Activated T-cell treated with anti-CD3 and anti-CD28 coated beads, Interleukin-2, amount 50 U/mL, for 24 hours (primary cell): ENCODE results near the gene MS4A1.
"Not testable (repeated sequence)": the region's sequence is repeated elsewhere in the genome, so short reads cannot be mapped to it uniquely, and the experiment has no call there.

Source experiments
- DNase-seq: peaks from one replicate; pipeline ENCODE4 v3.0.0-alpha.2; 2020
- H3K27ac Mint-ChIP-seq: 2 replicates; pipeline ENCODE4 v1.8.0; 2020; ENCODE audit warnings: mild to moderate bottlenecking, mixed read lengths
- H3K27me3 Mint-ChIP-seq: 2 replicates; pipeline ENCODE4 v1.8.0; 2020; ENCODE audit warnings: mixed read lengths
- H3K36me3 Mint-ChIP-seq: 2 replicates; pipeline ENCODE4 v1.8.0; 2020; ENCODE audit warnings: low read depth, mixed read lengths
- H3K4me1 Mint-ChIP-seq: 2 replicates; pipeline ENCODE4 v1.8.0; 2020; ENCODE audit warnings: low read depth, mixed read lengths
- H3K4me3 Mint-ChIP-seq: 2 replicates; pipeline ENCODE4 v1.8.0; 2020; ENCODE audit warnings: mild to moderate bottlenecking, moderate library complexity, mixed read lengths
- H3K9me3 Mint-ChIP-seq: 2 replicates; pipeline ENCODE4 v1.8.0; 2020; ENCODE audit warnings: mixed read lengths

The MS4A1 gene

GRCh38 chr11:60482361-60482760 lies 26.7 kb downstream of the MS4A1 start:
- Mint-ChIP-seq H3K4me3 (no peak overlapping the region), H3K27ac (no peak overlapping the region), H3K9me3 (no peaks in the 10 kb centered on the region), H3K4me1 (peaks cover 6% of the 10 kb centered on the region), H3K27me3 (peaks cover 4% of the 10 kb centered on the region), H3K36me3 (no peaks in the 10 kb centered on the region)
- DNase-seq = no peak

- no peak for DNase-seq
- no peaks in the 10 kb centered on the region for H3K9me3 Mint-ChIP-seq
- no peak overlapping the region for H3K4me3 Mint-ChIP-seq
- H3K27me3 Mint-ChIP-seq = peaks cover 4% of the 10 kb centered on the region
- H3K27ac Mint-ChIP-seq = no peak overlapping the region
- peaks cover 6% of the 10 kb centered on the region for H3K4me1 Mint-ChIP-seq
- H3K36me3 Mint-ChIP-seq = no peaks in the 10 kb centered on the region
Observed at GRCh38 chr11:60485987-60486386, 30.3 kb downstream of the MS4A1 start.

GRCh38 chr11:60492488-60493009 lies 36.9 kb downstream of the MS4A1 start, which contains the start of gene MS4A12:
TSS of gene MS4A12 (plus strand) at chr11:60492778. CDS start at chr11:60497319, 4,541 bp downstream.
- H3K4me1 Mint-ChIP-seq = no peaks in the 10 kb centered on the region
- DNase-seq = no peak
- H3K36me3 Mint-ChIP-seq = no peaks in the 10 kb centered on the region
- H3K27me3 Mint-ChIP-seq = peaks cover 42% of the 10 kb centered on the region
- no peak within 1 kb of the TSS for H3K27ac Mint-ChIP-seq
- no peak within 1 kb of the TSS for H3K4me3 Mint-ChIP-seq
- H3K9me3 Mint-ChIP-seq = no peaks in the 10 kb centered on the region

DNA sequence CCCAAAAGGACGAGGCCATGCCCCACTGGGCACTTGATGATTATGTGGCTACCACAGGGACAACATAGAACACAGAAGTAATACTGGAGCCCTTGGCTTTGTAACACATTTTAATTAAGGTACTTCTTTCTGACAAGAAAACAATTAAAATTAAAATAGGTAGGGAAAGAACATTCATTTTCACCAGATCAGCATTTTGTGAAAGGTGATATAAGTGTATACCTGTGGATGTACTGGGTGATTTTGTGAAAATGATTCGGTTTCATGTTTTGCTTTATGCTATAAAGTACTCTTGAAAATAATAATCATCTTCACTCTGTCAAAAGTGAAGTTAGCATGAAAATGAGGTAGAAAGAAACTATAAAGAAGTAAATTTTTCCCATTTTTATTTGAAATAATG lies 37.8 kb downstream of the MS4A1 start:
- Mint-ChIP-seq H3K36me3 (no peaks in the 10 kb centered on the region), H3K9me3 (no peaks in the 10 kb centered on the region), H3K27me3 (peaks cover 47% of the 10 kb centered on the region), H3K4me1 (no peaks in the 10 kb centered on the region), H3K27ac (no peak overlapping the region), H3K4me3 (no peak overlapping the region)
- no peak for DNase-seq

GRCh38 chr11:60498399-60498798 lies 42.8 kb downstream of the MS4A1 start:
- peaks cover 83% of the 10 kb centered on the region for H3K27me3 Mint-ChIP-seq
- H3K9me3 Mint-ChIP-seq = no peaks in the 10 kb centered on the region
- H3K4me3 Mint-ChIP-seq = no peak overlapping the region
- no peaks in the 10 kb centered on the region for H3K4me1 Mint-ChIP-seq
- no peak overlapping the region for H3K27ac Mint-ChIP-seq
- DNase-seq = no peak
- H3K36me3 Mint-ChIP-seq = no peaks in the 10 kb centered on the region

- Mint-ChIP-seq H3K27me3 (peaks cover 82% of the 10 kb centered on the region), H3K4me3 (no peak overlapping the region), H3K27ac (no peak overlapping the region), H3K4me1 (peaks cover 2% of the 10 kb centered on the region), H3K36me3 (no peaks in the 10 kb centered on the region), H3K9me3 (no peaks in the 10 kb centered on the region)
- no peak for DNase-seq
Observed at GRCh38 chr11:60498853-60499252, 43.2 kb downstream of the MS4A1 start.

DNA sequence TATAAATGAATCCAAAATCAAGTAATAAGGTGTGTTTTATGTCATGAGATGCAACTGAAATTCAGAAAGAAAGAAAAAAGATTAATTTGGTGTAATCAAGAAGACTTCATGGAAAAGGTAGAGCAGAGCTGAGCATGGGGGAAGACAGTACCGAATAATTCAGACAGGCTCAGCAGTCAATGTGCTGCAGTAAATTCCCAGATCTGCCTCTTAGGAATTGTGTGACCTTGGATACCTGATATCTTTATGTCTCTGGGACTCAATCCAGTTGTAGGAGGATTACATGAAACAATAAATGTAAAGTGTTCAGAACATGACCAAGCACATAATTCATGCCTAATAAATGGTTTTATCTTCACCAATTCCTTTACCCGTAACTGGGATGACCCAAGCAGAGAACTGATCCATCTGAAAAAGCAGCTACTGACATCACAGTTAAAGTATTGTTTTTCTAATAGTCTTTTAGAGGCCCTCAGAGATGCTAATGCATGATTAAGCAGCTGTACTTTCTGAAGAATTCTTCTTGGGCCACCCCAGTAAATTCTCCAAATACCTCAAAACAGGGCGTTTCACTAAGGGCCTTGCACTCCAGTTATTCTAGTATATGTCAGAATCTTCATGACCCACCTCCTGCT lies 44.7 kb downstream of the MS4A1 start:
- no peak overlapping the region for H3K4me3 Mint-ChIP-seq
- H3K27ac Mint-ChIP-seq = no peak overlapping the region
- DNase-seq = no peak
- H3K4me1 Mint-ChIP-seq = peaks cover 14% of the 10 kb centered on the region
- H3K27me3 Mint-ChIP-seq = peaks cover 75% of the 10 kb centered on the region
- H3K9me3 Mint-ChIP-seq = no peaks in the 10 kb centered on the region
- H3K36me3 Mint-ChIP-seq = no peaks in the 10 kb centered on the region

DNA sequence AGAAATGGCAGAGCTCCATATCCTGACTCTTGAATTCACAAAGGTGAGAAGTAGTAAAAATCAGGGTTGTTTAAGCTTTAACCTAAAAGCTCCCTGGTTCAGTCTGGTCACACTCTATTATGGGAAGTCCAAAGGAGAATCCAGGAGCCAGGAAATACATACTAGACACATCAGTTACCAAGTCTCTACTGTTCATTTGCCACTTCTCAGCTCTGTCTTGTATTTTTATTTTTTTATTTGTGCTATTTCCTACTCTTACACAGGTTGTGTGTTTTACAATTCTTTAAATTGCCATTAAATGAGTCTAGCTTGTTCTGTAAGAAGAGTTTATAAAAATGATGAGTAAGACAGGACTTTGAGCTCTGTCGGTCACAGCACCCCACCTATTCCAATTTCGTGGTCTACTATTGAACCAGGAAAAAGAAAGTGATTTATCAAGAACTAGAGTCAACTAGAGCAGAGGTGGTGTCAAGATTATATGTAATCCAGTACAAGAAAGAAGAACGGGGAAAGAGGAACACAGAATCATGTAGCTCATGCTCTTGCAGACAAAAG lies 46.7 kb downstream of the MS4A1 start:
- Mint-ChIP-seq H3K27me3 (peaks cover 76% of the 10 kb centered on the region), H3K36me3 (no peaks in the 10 kb centered on the region), H3K27ac (no peak overlapping the region), H3K4me3 (no peak overlapping the region), H3K4me1 (peaks cover 14% of the 10 kb centered on the region), H3K9me3 (no peaks in the 10 kb centered on the region)
- DNase-seq = no peak

DNA sequence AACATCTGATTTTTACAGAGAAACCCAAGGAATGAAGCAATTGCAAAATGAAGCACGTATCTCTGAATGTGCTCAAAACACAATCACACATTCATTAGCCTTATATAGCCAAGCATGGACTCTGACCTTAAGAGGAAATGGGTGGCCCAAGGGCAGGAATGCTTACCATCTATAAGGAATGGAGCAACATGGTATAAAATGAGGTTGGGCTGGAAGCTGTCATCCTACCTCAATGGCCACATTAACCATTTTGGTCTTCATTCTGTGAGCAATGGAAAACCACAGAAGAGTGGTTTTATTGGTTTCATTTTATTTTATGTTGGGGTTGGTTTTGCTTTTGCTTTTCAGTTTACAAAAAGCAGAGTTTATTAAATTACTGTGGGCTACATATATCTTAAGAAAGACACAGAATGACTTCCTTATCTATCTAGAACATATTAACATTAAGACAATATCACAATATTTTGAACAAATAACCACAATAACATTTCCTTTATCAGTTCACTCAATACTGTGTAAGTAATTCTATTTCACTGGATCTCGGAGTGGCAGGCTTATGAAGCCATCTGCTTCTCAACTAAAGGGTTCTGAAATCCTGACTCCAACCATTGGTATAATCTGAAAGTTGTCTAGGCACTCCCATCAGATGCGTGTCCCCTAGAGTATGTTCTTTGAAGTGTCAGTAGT lies 48.7 kb downstream of the MS4A1 start:
- H3K36me3 Mint-ChIP-seq = no peaks in the 10 kb centered on the region
- H3K9me3 Mint-ChIP-seq = peaks cover 5% of the 10 kb centered on the region
- H3K27me3 Mint-ChIP-seq = peaks cover 68% of the 10 kb centered on the region
- DNase-seq = no peak
- no peak overlapping the region for H3K4me3 Mint-ChIP-seq
- H3K27ac Mint-ChIP-seq = peak overlapping the region; percentile 59
- H3K4me1 Mint-ChIP-seq = peaks cover 14% of the 10 kb centered on the region

DNA sequence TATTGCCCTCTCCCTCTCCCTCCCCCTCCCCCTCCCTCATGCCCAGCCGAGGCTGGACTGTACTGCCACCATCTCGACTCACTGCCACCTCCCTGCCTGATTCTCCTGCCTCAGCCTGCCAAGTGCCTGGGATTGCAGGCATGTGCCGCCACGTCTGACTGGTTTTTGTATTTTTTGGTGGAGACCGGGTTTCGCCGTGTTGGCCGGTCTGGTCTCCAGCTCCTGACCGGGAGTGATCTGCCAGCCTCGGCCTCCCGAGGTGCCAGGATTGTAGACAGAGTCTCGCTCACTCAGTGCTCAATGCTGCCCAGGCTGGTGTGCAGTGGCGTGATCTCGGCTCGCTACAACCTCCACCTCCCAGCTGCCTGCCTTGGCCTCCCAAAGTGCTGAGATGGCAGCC lies 54.0 kb downstream of the MS4A1 start:
- not testable (repeated sequence) for H3K36me3 Mint-ChIP-seq, H3K4me3 Mint-ChIP-seq, DNase-seq, H3K4me1 Mint-ChIP-seq, H3K27ac Mint-ChIP-seq, H3K9me3 Mint-ChIP-seq
- peaks cover 50% of the 10 kb centered on the region for H3K27me3 Mint-ChIP-seq

- not testable (repeated sequence) for DNase-seq, H3K36me3 Mint-ChIP-seq, H3K4me3 Mint-ChIP-seq, H3K4me1 Mint-ChIP-seq, H3K9me3 Mint-ChIP-seq, H3K27ac Mint-ChIP-seq
- peaks cover 50% of the 10 kb centered on the region for H3K27me3 Mint-ChIP-seq
Observed at GRCh38 chr11:60510209-60510608, 54.6 kb downstream of the MS4A1 start.

DNA sequence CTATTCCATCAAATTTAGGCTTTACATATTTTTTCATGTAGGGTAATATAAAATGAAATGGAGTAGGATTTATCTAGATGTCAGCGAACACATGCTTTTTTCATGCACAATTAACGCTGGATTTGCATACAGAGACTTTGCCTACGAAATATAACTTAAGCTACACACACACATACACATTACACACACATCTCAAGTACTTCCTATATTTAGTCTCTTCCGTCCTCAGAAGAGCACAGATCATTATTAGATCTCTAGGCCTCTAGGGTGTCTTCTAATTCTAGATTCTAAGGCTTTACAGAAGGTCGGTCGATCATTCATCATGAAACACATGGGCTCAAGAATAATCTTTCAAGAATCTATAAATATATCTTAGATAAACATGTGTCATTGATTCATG lies 55.7 kb downstream of the MS4A1 start:
- H3K27ac Mint-ChIP-seq = no peak overlapping the region
- H3K4me1 Mint-ChIP-seq = no peaks in the 10 kb centered on the region
- H3K27me3 Mint-ChIP-seq = peaks cover 51% of the 10 kb centered on the region
- no peak overlapping the region for H3K4me3 Mint-ChIP-seq
- peaks cover 7% of the 10 kb centered on the region for H3K9me3 Mint-ChIP-seq
- H3K36me3 Mint-ChIP-seq = no peaks in the 10 kb centered on the region
- no peak for DNase-seq

DNA sequence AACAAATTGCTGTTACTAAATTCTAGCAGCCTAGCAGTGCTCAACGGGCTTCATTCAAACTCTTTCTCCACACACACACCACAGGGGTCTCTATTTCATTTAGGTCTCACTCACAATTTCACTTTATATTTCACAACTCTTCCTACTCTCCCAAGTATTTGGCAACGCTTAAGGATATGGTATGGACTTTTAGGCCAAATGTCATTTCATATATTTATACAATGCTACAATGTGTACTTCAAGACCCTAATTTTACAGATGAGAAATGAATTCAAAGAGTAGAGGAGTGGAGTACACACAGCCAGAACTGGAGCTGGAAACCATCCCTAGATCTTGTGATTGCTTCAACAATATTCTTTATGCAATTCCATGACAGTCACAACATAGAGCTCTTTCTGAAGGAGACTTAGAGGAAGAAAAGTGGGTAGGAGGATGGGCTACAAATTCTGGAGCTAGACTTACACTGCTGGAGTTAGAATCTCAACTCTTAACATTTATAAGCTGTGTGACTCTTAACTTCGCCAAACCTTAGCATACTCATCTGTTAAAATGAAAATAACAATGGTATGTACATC lies 57.1 kb downstream of the MS4A1 start:
- no peak for DNase-seq

GRCh38 chr11:60513496-60514460 lies 58.1 kb downstream of the MS4A1 start:
- H3K36me3 Mint-ChIP-seq = no peaks in the 10 kb centered on the region
- H3K4me3 Mint-ChIP-seq = no peak overlapping the region
- no peak overlapping the region for H3K27ac Mint-ChIP-seq
- no peaks in the 10 kb centered on the region for H3K4me1 Mint-ChIP-seq
- H3K9me3 Mint-ChIP-seq = peaks cover 7% of the 10 kb centered on the region
- no peak for DNase-seq
- H3K27me3 Mint-ChIP-seq = peaks cover 47% of the 10 kb centered on the region

More for the DNA sequence above, 57.1 kb downstream of the MS4A1 start:
- Mint-ChIP-seq H3K36me3 (no peaks in the 10 kb centered on the region), H3K4me1 (no peaks in the 10 kb centered on the region), H3K4me3 (no peak overlapping the region), H3K9me3 (peaks cover 7% of the 10 kb centered on the region), H3K27ac (no peak overlapping the region), H3K27me3 (peaks cover 45% of the 10 kb centered on the region)
